ENCODE results near the gene SLC25A23.

DNA sequence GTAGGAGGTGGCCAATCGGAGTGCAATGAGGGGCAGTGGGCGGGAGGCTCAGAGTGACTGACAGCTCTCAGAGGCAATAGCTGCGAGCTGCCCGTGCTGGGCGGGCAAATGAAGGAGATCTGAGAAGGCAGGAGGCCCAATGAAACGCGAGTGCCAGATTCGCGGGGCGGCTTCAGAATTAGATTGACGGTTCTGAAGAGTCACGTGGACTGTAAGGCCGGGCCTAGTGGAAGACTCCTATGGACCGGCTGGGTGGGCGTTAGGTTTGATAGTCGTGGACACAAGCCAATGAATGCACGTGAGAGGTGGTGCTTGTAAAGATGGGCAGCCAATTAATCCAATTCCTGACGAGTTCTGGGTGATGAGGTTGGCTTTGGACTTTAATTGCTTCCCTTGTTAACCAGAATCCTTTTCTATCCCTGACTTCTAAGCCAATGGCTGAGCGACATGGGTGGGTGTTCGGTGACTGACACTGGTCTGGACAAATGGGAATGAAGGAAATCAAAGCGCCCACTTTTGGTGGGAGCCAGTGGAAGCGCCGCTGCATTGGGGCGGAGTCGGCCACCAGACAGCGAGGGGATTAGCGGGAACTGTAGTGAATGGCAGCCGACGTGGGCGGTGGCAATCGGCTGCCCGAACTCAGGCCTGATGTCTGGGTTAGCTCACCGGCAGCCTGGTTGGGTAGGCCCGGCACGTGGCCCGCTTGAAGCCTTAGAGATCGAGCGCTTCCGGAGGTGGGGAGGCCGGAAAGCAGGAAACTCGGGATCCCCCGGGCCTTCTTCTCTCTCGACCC, 34.5 kb downstream of the SLC25A23 start:
- TF ChIP-seq, protein P1, sequence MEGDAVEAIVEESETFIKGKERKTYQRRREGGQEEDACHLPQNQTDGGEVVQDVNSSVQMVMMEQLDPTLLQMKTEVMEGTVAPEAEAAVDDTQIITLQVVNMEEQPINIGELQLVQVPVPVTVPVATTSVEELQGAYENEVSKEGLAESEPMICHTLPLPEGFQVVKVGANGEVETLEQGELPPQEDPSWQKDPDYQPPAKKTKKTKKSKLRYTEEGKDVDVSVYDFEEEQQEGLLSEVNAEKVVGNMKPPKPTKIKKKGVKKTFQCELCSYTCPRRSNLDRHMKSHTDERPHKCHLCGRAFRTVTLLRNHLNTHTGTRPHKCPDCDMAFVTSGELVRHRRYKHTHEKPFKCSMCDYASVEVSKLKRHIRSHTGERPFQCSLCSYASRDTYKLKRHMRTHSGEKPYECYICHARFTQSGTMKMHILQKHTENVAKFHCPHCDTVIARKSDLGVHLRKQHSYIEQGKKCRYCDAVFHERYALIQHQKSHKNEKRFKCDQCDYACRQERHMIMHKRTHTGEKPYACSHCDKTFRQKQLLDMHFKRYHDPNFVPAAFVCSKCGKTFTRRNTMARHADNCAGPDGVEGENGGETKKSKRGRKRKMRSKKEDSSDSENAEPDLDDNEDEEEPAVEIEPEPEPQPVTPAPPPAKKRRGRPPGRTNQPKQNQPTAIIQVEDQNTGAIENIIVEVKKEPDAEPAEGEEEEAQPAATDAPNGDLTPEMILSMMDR (IDR thresholded peaks at IDR 0.05; ENCODE audit: borderline replicate concordance, extremely low read depth, low read length, poor library complexity, severe bottlenecking), result no peak
- TF ChIP-seq EZH2 (IDR thresholded peaks at IDR 0.05; ENCODE audit: borderline replicate concordance, low read depth, low read length, severe bottlenecking), result no peak
